ENCODE measurements around the gene FAM217A.

FAM217A gene

GRCh38 chr6:4031442-4031841 lies 47.5 kb downstream of the FAM217A start:
- Histone ChIP-seq H3K27ac (no peak overlapping the region), H3K4me3 (ENCODE audit: low read depth, low read length) (no peak overlapping the region), H2AFZ (no peak overlapping the region), H3K9ac (no peak overlapping the region), H3K79me2 (peaks cover 59% of the 10 kb centered on the region), H3K4me1 (no peaks in the 10 kb centered on the region), H3K9me3 (ENCODE audit: control insufficient read depth, low read length) (no peaks in the 10 kb centered on the region), H3K4me2 (ENCODE audit: low read length) (no peak overlapping the region), H3K36me3 (ENCODE audit: control insufficient read depth, insufficient read depth, low read length) (no peaks in the 10 kb centered on the region), H3K27me3 (ENCODE audit: control insufficient read depth, insufficient read depth, low read length) (no peaks in the 10 kb centered on the region)
- no peak for TF ChIP-seq CTCF (IDR thresholded peaks at IDR 0.05)

GRCh38 chr6:4030669-4031068 lies 48.3 kb downstream of the FAM217A start:
- Histone ChIP-seq H2AFZ (no peak overlapping the region), H3K79me2 (peaks cover 60% of the 10 kb centered on the region), H3K4me1 (no peaks in the 10 kb centered on the region), H3K4me3 (ENCODE audit: low read depth, low read length) (no peak overlapping the region), H3K9me3 (ENCODE audit: control insufficient read depth, low read length) (no peaks in the 10 kb centered on the region), H3K27ac (no peak overlapping the region), H3K9ac (no peak overlapping the region), H3K27me3 (ENCODE audit: control insufficient read depth, insufficient read depth, low read length) (no peaks in the 10 kb centered on the region), H3K4me2 (ENCODE audit: low read length) (no peak overlapping the region), H3K36me3 (ENCODE audit: control insufficient read depth, insufficient read depth, low read length) (no peaks in the 10 kb centered on the region)
- TF ChIP-seq CTCF (IDR thresholded peaks at IDR 0.05): no peak

- no peaks in the 10 kb centered on the region for H3K9me3 ChIP-seq (ENCODE audit: control insufficient read depth, low read length)
- no peak overlapping the region for H3K9ac ChIP-seq
- H2AFZ ChIP-seq: no peak overlapping the region
- no peaks in the 10 kb centered on the region for H3K27me3 ChIP-seq (ENCODE audit: control insufficient read depth, insufficient read depth, low read length)
- no peak overlapping the region for H3K27ac ChIP-seq
- H3K4me3 ChIP-seq (ENCODE audit: low read depth, low read length): no peak overlapping the region
- peaks cover 65% of the 10 kb centered on the region for H3K79me2 ChIP-seq
- no peak overlapping the region for H3K4me2 ChIP-seq (ENCODE audit: low read length)
- no peaks in the 10 kb centered on the region for H3K4me1 ChIP-seq
- H3K36me3 ChIP-seq (ENCODE audit: control insufficient read depth, insufficient read depth, low read length): no peaks in the 10 kb centered on the region
- no peak for TF ChIP-seq CTCF (IDR thresholded peaks at IDR 0.05)
These were observed 49.2 kb downstream of the FAM217A start for GRCh38 chr6:4029687-4030086.

GRCh38 chr6:4028051-4028450 lies 50.9 kb downstream of the FAM217A start:
- no peak overlapping the region for H3K27ac ChIP-seq
- H3K27me3 ChIP-seq (ENCODE audit: control insufficient read depth, insufficient read depth, low read length): no peaks in the 10 kb centered on the region
- no peak overlapping the region for H3K9ac ChIP-seq
- no peak overlapping the region for H3K4me3 ChIP-seq (ENCODE audit: low read depth, low read length)
- no peak overlapping the region for H2AFZ ChIP-seq
- no peaks in the 10 kb centered on the region for H3K36me3 ChIP-seq (ENCODE audit: control insufficient read depth, insufficient read depth, low read length)
- no peaks in the 10 kb centered on the region for H3K9me3 ChIP-seq (ENCODE audit: control insufficient read depth, low read length)
- H3K79me2 ChIP-seq: peaks cover 76% of the 10 kb centered on the region
- no peaks in the 10 kb centered on the region for H3K4me1 ChIP-seq
- no peak overlapping the region for H3K4me2 ChIP-seq (ENCODE audit: low read length)
- TF ChIP-seq CTCF (IDR thresholded peaks at IDR 0.05): no peak

GRCh38 chr6:4025681-4026080 lies 53.3 kb downstream of the FAM217A start:
- Histone ChIP-seq H3K9me3 (ENCODE audit: control insufficient read depth, low read length) (no peaks in the 10 kb centered on the region), H3K9ac (no peak overlapping the region)
- no peak for TF ChIP-seq CTCF (IDR thresholded peaks at IDR 0.05)

More at GRCh38 chr6:4025681-4026080, 53.3 kb downstream of the FAM217A start:
- Histone ChIP-seq H3K4me3 (ENCODE audit: low read depth, low read length) (no peak overlapping the region), H3K4me2 (ENCODE audit: low read length) (no peak overlapping the region), H3K27me3 (ENCODE audit: control insufficient read depth, insufficient read depth, low read length) (no peaks in the 10 kb centered on the region), H3K79me2 (peaks cover 69% of the 10 kb centered on the region), H3K27ac (no peak overlapping the region), H3K36me3 (ENCODE audit: control insufficient read depth, insufficient read depth, low read length) (no peaks in the 10 kb centered on the region), H2AFZ (no peak overlapping the region), H3K4me1 (no peaks in the 10 kb centered on the region)

Measured in parathyroid adenoma (tissue), 2 donors.